Activated naive CD4-positive, alpha-beta T cell treated with anti-CD3 and anti-CD28 coated beads, Interleukin-2, amount 50 U/mL, for 16 hours (primary cell): ENCODE data around the gene HAS3.
"Not testable (repeated sequence)": the region's sequence is repeated elsewhere in the genome, so short reads cannot be mapped to it uniquely, and the experiment has no call there.

ENCODE experiments used
- DNase-seq: peaks from one replicate; pipeline ENCODE4 v3.0.0-alpha.2; 2020

HAS3 gene, protein sequence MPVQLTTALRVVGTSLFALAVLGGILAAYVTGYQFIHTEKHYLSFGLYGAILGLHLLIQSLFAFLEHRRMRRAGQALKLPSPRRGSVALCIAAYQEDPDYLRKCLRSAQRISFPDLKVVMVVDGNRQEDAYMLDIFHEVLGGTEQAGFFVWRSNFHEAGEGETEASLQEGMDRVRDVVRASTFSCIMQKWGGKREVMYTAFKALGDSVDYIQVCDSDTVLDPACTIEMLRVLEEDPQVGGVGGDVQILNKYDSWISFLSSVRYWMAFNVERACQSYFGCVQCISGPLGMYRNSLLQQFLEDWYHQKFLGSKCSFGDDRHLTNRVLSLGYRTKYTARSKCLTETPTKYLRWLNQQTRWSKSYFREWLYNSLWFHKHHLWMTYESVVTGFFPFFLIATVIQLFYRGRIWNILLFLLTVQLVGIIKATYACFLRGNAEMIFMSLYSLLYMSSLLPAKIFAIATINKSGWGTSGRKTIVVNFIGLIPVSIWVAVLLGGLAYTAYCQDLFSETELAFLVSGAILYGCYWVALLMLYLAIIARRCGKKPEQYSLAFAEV

GRCh38 chr16:69105501-69106361, at the start of gene HAS3:
Gene HAS3 (plus strand): TSS chr16:69105653. CDS start chr16:69109396, 3,743 bp downstream.
- no peak for DNase-seq

GRCh38 chr16:69055980-69056379, 49.5 kb upstream of the HAS3 start:
- no peak for DNase-seq

- no peak for DNase-seq
These were observed 49.0 kb upstream of the HAS3 start for GRCh38 chr16:69056421-69056820.

DNA sequence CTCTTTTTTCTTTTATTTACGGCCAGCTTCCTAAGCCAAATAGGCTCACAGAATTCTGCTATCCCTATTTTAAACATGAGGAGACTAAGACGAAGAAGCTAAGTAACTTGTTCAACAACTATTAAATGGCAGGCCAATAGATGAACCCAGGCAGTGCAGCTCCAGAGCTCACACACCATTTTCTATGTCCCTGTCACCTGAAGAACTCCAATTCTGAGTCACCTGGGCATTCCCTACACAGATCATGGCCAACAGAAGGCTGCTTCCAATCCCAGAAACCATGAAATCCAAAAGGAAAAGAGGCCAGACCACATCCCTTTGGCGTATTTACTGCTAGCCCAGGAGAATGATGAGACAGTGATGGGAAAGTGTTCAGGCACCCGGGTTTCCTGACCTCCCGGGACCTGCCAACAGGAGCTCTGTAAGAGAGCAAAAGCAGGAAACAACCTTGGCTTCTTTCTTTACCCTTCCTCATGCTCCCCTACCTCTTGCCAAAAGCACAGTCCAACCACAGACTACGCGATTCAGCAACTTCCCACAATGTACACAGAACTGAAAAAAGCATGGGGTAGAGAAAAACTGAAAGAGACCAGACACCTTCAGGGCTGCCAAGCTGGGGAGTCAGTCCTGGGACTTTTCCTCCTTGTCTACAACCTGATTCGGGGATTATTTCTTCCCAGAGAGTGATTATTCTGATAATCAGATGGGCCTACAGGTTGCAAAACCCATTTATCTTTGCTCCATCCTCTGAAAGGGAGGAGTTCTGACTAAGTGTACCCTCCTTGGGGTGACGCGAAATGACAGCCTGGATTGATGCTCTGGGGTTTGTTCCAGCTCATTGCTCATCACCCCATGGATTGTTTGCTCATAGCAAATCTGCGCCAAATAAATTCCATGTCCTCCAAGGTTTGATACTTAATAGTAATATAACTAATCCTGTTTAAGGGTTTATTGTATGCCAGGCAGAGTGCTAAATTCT, 47.8 kb upstream of the HAS3 start:
- no peak for DNase-seq

DNA sequence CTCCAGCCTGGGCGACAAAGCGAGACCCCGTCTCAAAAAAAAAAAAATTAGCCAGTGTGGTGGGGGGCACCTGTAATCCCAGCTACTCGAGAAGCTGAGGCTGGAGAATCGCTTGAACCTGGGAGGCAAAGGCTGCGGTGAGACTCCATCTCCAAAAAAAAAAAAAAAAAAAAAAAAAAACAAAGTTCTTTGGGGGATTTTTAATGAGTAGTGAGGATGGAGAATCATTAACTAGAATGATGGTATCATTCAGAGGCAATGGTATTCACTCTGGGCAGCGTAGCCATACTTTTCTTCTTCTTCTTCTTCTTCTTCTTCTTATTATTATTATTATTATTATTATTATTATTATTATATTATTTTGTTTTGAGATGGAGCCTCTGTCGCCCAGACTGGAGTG, 42.0 kb upstream of the HAS3 start:
- DNase-seq: not testable (repeated sequence)

GRCh38 chr16:69064124-69064763, 41.2 kb upstream of the HAS3 start:
- DNase-seq: no peak

DNA sequence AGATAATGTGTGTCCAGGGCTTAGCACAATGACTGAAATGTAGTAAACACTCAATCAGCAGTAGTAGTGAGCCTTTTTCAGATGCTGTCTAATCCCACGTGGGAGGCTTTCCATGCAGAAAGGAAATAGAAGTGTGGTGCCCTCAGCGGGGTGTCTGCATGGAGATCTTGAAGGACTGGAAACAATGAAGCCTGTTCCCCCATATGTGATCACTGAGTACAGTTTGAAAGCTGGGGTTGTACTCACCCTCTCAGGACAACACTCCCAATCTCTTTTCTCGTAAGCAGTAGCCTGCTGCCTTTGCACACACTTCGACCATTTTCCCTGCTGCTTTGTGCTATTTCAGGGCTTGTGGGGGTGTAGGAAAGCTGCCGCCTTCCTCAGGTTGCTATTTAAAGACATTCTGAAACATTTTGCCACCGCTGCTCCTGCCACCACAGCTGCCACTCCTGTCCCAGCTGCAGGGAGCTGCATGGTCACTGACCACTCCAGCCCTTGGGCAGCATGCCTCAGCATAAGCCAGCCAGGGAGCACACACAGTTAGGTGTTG, 40.6 kb upstream of the HAS3 start:
- DNase-seq: no peak

DNA sequence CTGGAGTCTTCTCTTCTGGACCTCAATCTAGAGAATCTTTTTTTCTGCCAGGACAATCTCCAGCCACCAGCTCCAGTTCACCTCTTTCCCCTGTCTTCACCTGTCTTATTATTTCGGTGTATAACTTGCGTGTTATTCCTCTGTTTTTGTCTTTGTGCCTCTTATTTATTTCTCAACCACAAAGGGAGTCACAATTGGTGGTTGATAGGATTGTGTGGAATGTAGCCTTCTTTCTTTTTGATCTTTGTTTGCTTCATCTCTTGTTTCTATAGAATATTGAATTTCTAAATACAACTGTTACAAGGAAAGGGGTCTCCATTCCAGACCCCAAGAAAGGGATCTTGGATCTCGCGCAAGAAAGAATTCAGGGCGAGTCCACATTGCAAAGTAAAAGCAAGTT, 35.9 kb upstream of the HAS3 start:
- DNase-seq: no peak

DNA sequence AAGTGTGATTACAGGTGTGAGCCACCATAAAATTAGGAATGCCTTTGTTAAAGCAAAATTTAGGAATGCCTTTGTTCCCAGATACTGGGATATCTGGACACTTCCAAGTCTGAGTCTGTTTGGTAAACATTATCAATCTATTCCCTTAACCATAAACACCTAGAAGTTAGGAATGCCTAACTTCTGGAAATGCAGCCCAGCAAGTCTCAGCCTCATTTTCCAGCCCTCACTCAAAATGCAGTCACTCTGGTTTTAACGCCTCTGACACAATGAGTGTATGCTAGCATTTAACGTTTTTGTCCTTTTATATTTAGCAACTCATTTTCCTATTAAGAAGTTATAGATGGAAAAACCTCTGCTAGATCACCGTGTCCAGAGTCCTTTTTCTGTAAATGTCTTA, 34.4 kb upstream of the HAS3 start:
- no peak for DNase-seq

- no peak for DNase-seq
These were observed 32.8 kb upstream of the HAS3 start for GRCh38 chr16:69072640-69072974.

DNA sequence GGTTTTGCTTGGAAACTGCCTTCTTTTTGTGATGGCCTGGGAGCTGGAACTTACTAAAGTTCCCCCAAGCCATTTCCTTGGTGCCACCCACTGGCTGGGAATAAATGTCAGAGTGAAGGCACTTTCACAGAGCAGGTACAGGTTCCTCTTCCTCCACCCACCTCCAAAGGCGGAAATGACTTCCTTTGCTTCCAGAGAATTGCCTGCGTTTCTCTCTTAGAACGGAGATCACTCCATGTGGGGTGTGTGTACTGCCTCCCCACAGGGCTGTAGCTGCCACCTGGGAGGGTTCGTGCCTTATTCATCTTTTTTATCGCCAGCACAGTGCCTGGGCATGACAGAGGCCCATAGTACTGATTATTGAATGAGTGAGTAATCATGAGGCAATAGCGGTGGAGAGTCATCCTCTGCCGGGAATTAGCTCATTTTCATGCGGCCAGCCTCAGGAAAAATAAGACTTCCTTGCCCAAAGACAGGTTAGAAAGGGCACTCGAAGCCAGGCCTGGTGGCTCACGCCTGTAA, 32.2 kb upstream of the HAS3 start:
- DNase-seq: no peak

- no peak for DNase-seq
These were observed 28.2 kb upstream of the HAS3 start for GRCh38 chr16:69077251-69077650.

DNA sequence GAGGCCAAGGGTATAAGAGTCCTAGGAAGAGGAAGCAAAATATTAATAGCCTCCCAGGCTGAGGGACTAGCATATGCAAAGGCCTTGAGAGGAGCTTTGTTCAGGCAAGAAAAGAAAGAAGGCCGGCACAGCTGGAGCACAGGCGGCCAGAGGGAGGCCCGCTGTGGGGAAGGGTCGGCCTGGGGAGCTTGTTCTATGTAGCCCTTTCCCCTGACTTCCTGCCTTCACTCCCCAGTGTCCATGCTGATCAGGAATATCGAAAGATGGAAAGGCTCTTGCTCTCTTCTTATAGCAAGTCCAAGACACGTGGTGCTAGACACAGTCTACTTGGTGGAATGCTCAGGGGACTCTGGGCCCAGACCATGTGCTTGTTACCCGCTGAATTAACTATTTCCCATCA, 27.4 kb upstream of the HAS3 start:
- DNase-seq: no peak

DNA sequence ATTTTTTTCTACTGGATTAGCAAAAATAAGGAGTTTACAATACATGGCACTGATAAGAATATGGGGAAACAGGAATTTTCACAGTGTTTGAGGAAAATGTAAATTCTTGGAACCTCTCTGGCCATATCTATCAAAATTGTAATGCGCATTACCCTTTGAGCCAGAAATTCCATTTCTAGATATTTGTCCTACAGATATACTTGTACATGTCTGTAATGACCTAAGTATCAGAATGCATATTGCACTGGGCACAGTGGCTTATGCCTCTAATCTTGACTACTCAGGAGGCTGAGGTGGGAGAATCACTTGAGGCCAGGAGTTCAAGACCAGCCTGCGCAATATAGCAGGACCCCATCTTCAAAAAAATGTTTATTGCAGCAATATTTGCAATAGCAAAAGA, 25.8 kb upstream of the HAS3 start:
- DNase-seq: no peak

- no peak for DNase-seq
These were observed 22.0 kb upstream of the HAS3 start for GRCh38 chr16:69083306-69083941.

DNA sequence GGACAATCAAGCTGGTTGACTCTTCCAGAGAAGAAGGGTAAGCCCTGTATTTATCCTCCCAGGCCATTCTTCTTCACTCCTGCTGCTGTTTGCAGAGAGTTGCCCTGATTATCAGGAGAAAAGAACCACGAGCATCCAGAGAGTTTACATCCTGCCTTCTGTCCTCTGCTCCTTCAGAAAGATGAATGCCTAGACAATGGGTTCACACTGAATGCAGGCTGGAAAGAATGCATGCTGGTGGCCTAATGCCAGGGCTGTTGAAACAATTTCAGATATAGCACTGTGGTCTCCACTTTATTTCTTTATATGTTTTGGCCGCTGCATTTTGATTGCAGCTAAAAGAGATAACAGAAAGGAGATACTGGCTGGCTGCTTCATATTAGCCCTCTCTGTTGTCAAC, 21.2 kb upstream of the HAS3 start:
- DNase-seq: no peak

DNA sequence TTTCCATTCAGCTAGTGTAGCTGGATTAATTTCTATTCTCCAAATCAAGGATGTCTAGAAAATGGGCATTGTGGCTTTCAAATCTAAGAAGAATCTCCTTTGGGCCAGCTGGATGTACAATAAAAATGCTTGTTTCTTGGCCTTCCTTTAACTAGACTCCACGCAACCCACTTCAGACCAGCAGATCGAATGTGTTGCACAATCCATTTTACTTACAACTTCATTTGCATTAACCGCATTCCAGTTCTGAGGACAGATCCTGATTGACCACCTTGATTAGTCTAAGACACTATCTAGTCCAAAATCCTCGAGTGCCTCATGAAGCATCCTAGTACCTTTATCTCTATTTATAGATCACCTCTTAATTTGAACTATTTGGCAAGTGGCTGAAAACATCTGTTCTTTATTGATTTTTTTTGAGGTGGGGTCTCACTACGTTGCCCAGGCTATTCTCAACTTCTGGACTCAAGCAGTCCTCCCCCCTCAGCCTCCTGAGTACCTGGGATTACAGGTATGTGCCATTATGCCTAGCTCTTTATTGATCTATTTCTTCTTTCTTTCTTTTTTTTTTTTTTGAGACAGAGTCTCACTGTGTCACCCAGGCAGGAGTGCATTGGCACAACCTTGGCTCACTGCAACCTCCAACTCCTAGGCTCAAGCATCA, 20.3 kb upstream of the HAS3 start:
- no peak for DNase-seq

DNA sequence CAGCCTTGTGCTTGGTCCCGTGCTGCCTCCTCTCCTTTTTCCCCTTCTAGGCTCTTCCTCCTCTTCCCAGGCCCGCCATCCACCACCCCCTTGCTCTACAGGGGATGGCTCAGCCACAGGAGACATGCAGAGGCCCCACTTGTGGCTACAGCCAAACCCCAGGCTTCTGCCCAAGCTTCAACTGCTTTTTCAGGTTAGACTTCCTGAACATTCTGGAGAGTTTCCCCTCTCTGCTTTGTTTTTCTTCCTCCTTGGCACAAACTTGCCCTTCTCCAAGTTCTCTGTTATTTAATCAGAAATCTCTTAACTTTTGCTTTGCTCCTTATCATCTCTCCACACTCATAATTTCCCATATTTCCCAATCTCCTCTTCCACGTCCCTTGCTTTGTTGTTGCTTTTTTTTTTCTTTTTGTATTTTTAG, 18.3 kb upstream of the HAS3 start:
- no peak for DNase-seq

DNA sequence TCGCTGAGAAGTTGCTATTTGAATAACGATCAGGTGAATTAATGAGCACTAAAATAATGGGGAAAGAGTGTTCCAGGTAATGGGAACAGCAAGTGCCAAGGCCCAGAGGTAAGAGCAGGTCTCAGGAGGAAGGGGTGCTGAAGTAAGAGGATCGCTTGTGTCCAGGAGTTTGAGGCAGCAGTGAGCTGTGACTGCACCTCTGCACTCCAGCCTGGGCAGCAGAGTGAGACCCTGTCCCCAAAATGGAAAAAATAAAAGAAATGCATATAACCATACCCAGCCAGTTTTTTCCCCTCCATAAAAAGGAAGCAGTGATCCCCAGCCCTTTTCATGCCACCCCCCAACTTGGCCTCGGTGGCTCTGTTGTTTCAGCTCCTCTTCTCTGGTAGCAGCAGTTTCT, 16.8 kb upstream of the HAS3 start:
- DNase-seq: no peak

- DNase-seq: no peak
These were observed 16.2 kb upstream of the HAS3 start for GRCh38 chr16:69089091-69089910.
